Measurements from ENCODE around the gene VOPP1. TPM values are rescaled to one million over a fixed set of nuclear protein-coding genes. Genes with fewer than 3 reads are reported as not detected.

Gene VOPP1
- total RNA-seq, 2 experiments from 2014 or later: 49.6 to 53.1 TPM

DNA sequence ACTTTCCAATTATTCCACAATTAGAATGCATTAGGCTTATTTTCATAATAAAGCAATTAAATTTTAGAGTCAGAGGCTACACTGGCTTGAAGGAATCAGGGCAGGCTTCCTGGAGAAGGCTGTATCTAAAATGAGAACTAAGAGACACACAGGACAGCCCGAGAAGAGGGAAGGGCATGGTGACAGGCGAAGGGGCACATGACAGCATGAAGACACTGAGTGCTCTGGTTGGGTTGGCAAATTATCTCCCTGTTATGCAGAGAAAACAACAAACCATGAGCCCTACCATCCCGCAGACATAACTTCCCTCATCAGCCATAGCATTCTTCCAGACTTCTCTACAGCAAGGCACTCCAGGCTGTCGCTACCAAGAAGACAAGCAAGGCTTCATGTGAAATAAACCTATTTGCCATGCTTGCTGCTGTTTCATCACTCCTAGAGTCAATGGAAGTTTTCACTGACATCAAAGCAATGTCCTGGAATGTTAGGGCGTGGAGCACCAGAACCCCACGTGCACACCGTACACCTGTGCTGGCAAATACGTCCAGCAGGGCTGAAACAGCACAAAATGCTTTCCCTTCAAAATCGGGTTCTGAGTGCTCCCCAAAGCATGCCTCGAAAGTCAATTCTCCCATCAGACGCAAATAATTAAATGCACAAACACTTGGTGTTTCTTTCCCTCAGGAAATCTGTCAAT lies 21.3 kb downstream of the VOPP1 start:
- CTCF ChIA-PET: interaction anchor here (0.7 kb wide), 1 partner anchor 20 kb away, joined by 3 read pairs; no protein-coding TSS in a partner anchor
- intact Hi-C loops (cut with DNase I, micrococcal nuclease): no loop called here
- Histone ChIP-seq H3K27me3 (ENCODE audit: control insufficient read depth in 1 of 2, insufficient read depth in 2 of 2, low read length in 2 of 2) (no peaks in the 10 kb centered on the region), H3K4me3 (ENCODE audit: low read length) (no peak overlapping the region), H3K27ac (ENCODE audit: low read depth in 1 of 2, low read length in 2 of 2) (no peak overlapping the region), H3K36me3 (ENCODE audit: insufficient read depth, low read length) (peaks cover 14% of the 10 kb centered on the region), H3K9me3 (ENCODE audit: control insufficient read depth in 1 of 2, insufficient read depth in 1 of 2, low read length in 2 of 2) (no peaks in the 10 kb centered on the region), H3K4me1 (ENCODE audit: insufficient read depth, low read length) (peaks cover 88% of the 10 kb centered on the region)
- POLR2A ChIA-PET: interaction anchor here (0.7 to 1.6 kb wide), 2 partner anchors 13 to 76 kb away, joined by 3 read pairs; no protein-coding TSS in a partner anchor
- TF ChIP-seq, protein P1, sequence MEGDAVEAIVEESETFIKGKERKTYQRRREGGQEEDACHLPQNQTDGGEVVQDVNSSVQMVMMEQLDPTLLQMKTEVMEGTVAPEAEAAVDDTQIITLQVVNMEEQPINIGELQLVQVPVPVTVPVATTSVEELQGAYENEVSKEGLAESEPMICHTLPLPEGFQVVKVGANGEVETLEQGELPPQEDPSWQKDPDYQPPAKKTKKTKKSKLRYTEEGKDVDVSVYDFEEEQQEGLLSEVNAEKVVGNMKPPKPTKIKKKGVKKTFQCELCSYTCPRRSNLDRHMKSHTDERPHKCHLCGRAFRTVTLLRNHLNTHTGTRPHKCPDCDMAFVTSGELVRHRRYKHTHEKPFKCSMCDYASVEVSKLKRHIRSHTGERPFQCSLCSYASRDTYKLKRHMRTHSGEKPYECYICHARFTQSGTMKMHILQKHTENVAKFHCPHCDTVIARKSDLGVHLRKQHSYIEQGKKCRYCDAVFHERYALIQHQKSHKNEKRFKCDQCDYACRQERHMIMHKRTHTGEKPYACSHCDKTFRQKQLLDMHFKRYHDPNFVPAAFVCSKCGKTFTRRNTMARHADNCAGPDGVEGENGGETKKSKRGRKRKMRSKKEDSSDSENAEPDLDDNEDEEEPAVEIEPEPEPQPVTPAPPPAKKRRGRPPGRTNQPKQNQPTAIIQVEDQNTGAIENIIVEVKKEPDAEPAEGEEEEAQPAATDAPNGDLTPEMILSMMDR (IDR thresholded peaks at IDR 0.05): no peak
- Mint-ChIP-seq H3K36me3 (ENCODE audit: low read depth) (peaks cover 30% of the 10 kb centered on the region), H3K4me1 (ENCODE audit: low read depth) (peaks cover 99% of the 10 kb centered on the region), H3K27ac (no peak overlapping the region), H3K4me3 (no peak overlapping the region), H3K9me3 (no peaks in the 10 kb centered on the region), H3K27me3 (no peaks in the 10 kb centered on the region)
- no peak for ATAC-seq (ENCODE audit: poor library complexity)
- DNase-seq: no peak

DNA sequence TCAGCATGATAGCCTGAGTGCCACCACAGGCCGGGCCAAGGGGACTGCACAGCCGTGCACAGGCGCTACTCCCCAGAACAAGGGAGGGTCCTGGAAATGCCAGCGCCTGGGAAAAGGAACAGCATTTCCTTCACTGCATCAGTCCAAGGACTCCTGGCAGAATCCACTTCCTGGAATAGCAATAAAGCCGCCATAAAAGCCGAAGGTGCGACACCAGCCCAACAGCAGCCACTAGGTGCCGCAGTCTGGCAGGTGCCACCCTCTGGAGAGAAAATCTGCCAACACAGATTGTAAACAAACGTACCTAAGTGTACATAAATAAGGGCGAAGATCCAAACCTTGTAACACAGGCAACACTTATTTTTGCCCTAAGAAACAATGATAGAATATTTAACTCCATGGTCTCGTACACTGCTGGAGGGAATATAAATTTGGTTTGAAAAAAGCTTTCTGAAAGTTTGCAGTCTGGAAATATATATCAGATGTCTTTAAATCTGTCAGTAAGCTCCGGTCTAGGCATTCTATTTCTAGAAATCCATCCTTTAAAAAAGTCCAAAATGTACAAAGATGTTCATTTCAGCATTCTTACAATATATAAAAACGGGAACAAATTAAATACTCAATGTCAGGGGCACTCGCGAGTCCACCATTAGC lies 22.2 kb downstream of the VOPP1 start:
- peaks cover 91% of the 10 kb centered on the region for H3K4me1 Mint-ChIP-seq (ENCODE audit: low read depth)
- no peak overlapping the region for H3K4me3 Mint-ChIP-seq
- Histone ChIP-seq H3K36me3 (ENCODE audit: insufficient read depth, low read length) (peaks cover 9% of the 10 kb centered on the region), H3K4me1 (ENCODE audit: insufficient read depth, low read length) (peaks cover 90% of the 10 kb centered on the region), H3K9me3 (ENCODE audit: control insufficient read depth in 1 of 2, insufficient read depth in 1 of 2, low read length in 2 of 2) (no peaks in the 10 kb centered on the region), H3K27ac (ENCODE audit: low read depth in 1 of 2, low read length in 2 of 2) (no peak overlapping the region), H3K27me3 (ENCODE audit: control insufficient read depth in 1 of 2, insufficient read depth in 2 of 2, low read length in 2 of 2) (no peaks in the 10 kb centered on the region), H3K4me3 (ENCODE audit: low read length) (no peak overlapping the region)
- H3K27ac Mint-ChIP-seq: peak overlapping the region; percentile 58
- ChIA-PET CTCF (interaction anchor here (0.7 kb wide), 1 partner anchor 19 kb away, joined by 3 read pairs; no protein-coding TSS in a partner anchor), POLR2A (no interaction called here)
- H3K9me3 Mint-ChIP-seq: no peaks in the 10 kb centered on the region
- H3K27me3 Mint-ChIP-seq: no peaks in the 10 kb centered on the region
- ATAC-seq (ENCODE audit: poor library complexity) (no peak), DNase-seq (peak in 1 of 14 experiments; percentile 39)
- TF ChIP-seq, protein P1 (IDR thresholded peaks at IDR 0.05): no peak
- peaks cover 21% of the 10 kb centered on the region for H3K36me3 Mint-ChIP-seq (ENCODE audit: low read depth)
- intact Hi-C loops (cut with DNase I, micrococcal nuclease): no loop called here

DNA sequence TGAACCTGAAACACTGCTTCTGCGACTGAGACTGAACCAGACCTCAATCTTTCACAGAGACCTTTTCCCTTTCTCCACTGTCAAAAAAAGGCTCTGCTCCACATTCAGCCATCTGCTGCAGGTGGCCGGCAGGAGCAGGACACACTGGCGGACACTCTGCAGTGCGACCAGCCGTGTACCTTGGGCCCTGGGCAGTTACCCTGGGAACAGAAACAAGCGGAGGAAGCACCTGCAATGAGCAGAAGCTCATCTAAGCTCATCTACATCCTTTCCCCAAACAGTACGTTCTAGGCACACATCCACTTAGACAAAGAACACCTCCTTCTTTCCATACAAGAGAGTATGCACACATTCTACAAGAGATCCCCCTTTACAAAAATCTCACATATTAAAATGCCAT lies 22.8 kb downstream of the VOPP1 start:
- no peak for ATAC-seq (ENCODE audit: poor library complexity)
- intact Hi-C loops (cut with DNase I, micrococcal nuclease): no loop called here
- no peaks in the 10 kb centered on the region for H3K9me3 Mint-ChIP-seq
- peak overlapping the region; percentile 3 for H3K4me3 Mint-ChIP-seq
- H3K4me1 Mint-ChIP-seq (ENCODE audit: low read depth): peaks cover 89% of the 10 kb centered on the region
- ChIA-PET POLR2A (no interaction called here), CTCF (no interaction called here)
- no peaks in the 10 kb centered on the region for H3K9me3 ChIP-seq (ENCODE audit: control insufficient read depth in 1 of 2, insufficient read depth in 1 of 2, low read length in 2 of 2)
- no peaks in the 10 kb centered on the region for H3K27me3 Mint-ChIP-seq
- no peak for DNase-seq
- H3K27ac ChIP-seq (ENCODE audit: low read depth in 1 of 2, low read length in 2 of 2): no peak overlapping the region
- no peaks in the 10 kb centered on the region for H3K27me3 ChIP-seq (ENCODE audit: control insufficient read depth in 1 of 2, insufficient read depth in 2 of 2, low read length in 2 of 2)
- H3K4me3 ChIP-seq (ENCODE audit: low read length): no peak overlapping the region
- TF ChIP-seq, protein P1 (IDR thresholded peaks at IDR 0.05): no peak
- peaks cover 11% of the 10 kb centered on the region for H3K36me3 ChIP-seq (ENCODE audit: insufficient read depth, low read length)
- H3K36me3 Mint-ChIP-seq (ENCODE audit: low read depth): peaks cover 20% of the 10 kb centered on the region
- peak overlapping the region; percentile 58 for H3K27ac Mint-ChIP-seq
- H3K4me1 ChIP-seq (ENCODE audit: insufficient read depth, low read length): peaks cover 84% of the 10 kb centered on the region

All from CD4-positive, alpha-beta T cell (primary cell).